ENCODE measurements around the gene TSG101.

Gene TSG101

DNA sequence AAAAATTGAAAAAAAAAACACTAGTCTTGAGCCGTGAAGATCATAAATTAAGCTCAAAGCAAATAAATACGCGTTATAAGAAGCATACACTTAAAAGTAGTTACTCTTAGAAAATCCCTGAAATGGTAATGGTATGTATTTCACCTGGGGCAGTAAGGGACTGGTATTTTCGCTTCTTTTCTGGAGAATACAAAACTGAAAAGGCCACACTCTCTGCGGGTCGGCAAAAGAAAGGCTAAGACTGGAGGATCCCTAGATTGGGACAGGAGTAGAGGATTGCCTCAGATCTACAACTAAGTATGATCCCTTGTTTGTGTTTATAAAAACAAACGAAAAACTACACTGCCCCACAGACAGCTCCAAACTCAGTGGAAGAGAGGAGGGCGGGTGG, 617 bp downstream of the TSG101 start:
- in situ Hi-C loops (cut with MboI; ENCODE audit: low pct_unique_long_range_greater_than_20kb, low sequenced_read_pairs, unreplicated experiment), result loop anchor here (25.0 kb wide), 1 partner anchor 211 kb away; the partner anchor contains the start of gene IGSF22
- no peak for DNase-seq (ENCODE audit: low spot score)
- TF ChIP-seq, protein P1, sequence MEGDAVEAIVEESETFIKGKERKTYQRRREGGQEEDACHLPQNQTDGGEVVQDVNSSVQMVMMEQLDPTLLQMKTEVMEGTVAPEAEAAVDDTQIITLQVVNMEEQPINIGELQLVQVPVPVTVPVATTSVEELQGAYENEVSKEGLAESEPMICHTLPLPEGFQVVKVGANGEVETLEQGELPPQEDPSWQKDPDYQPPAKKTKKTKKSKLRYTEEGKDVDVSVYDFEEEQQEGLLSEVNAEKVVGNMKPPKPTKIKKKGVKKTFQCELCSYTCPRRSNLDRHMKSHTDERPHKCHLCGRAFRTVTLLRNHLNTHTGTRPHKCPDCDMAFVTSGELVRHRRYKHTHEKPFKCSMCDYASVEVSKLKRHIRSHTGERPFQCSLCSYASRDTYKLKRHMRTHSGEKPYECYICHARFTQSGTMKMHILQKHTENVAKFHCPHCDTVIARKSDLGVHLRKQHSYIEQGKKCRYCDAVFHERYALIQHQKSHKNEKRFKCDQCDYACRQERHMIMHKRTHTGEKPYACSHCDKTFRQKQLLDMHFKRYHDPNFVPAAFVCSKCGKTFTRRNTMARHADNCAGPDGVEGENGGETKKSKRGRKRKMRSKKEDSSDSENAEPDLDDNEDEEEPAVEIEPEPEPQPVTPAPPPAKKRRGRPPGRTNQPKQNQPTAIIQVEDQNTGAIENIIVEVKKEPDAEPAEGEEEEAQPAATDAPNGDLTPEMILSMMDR (IDR thresholded peaks at IDR 0.05; ENCODE audit: extremely low read depth, insufficient read depth, missing control alignments), result no peak

DNA sequence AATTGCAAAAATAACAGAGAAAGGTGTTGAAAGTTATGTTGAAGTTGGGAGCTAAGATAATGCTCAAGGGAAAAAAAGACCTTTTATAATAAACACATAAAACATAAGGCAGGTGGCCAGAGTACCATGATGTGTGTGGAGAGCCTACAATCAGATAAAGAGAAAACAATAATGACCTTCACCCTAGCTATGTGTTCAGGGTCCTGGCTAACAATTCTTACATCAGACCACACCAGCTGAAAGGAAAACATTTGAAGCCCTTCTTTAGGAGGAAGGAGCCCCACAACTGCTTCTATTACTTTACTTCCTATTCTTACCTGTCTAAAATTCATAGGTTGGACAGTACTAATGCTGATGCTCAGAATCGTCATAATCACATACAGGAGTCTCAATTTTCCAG, 2.5 kb downstream of the TSG101 start:
- in situ Hi-C loops (cut with MboI; ENCODE audit: low pct_unique_long_range_greater_than_20kb, low sequenced_read_pairs, unreplicated experiment), result no loop called here
- no peak for DNase-seq (ENCODE audit: low spot score)
- TF ChIP-seq, protein P1 (IDR thresholded peaks at IDR 0.05; ENCODE audit: extremely low read depth, insufficient read depth, missing control alignments), result no peak

DNA sequence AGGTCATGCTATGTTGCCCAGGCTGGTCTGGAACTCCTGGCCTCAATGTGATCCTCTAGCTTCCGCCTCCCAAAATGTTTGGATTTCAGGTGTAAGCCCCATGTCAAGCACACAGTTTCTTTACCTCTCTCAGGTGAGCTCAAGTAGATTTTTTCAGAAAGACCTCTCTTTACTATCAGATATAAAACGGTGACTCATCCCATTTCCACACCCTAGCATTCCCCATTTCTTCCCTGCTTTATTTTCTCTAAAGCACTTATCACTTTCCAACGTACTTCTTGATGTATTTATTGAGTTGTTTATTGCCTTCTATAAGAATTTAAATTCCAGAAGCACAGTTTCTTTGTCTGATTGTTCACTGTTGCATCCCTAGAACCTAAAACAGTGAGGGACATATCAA, 3.7 kb downstream of the TSG101 start:
- in situ Hi-C loops (cut with MboI; ENCODE audit: low pct_unique_long_range_greater_than_20kb, low sequenced_read_pairs, unreplicated experiment), result no loop called here
- no peak for DNase-seq (ENCODE audit: low spot score)
- TF ChIP-seq, protein P1 (IDR thresholded peaks at IDR 0.05; ENCODE audit: extremely low read depth, insufficient read depth, missing control alignments), result no peak

DNA sequence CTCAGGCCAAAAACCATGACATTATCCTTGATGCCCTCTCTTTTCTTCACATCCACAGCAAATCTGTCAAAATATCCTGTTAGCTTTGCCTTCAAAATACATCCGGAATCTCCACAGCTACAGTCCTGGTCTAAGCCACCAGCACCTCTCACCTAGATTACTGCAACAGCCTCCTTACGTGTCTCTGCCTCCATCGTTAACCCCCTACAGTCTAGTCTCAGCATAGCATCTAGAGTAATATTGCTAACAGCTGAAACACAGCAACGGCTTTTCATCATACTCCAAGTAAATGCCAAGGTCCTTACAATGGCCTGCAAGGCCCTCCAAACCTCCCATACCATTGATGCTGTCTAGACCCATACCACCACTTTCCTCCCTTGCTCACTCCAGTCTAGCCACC, 4.4 kb downstream of the TSG101 start:
- no peak for DNase-seq (ENCODE audit: low spot score)
- in situ Hi-C loops (cut with MboI; ENCODE audit: low pct_unique_long_range_greater_than_20kb, low sequenced_read_pairs, unreplicated experiment), result no loop called here
- TF ChIP-seq, protein P1 (IDR thresholded peaks at IDR 0.05; ENCODE audit: extremely low read depth, insufficient read depth, missing control alignments), result peak; percentile 9

DNA sequence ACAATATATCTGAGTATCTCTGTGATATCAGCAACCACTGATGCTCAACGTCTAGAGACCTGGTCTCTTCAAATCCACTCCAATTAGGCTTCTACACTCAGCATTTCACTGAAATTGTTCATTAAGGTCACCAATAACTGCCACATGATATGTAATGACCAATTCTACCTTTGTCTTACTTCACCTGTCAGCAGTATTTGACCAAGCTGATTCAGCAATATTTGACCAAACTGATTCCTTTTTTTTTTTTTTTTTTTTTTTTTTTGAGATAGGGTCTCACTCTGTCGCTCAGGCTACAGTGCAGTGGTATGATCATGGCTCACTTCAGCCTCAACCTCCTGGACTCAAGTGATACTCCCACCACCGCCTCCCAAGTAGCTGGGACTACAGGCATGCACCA, 5.6 kb downstream of the TSG101 start:
- in situ Hi-C loops (cut with MboI; ENCODE audit: low pct_unique_long_range_greater_than_20kb, low sequenced_read_pairs, unreplicated experiment), result no loop called here

DNA sequence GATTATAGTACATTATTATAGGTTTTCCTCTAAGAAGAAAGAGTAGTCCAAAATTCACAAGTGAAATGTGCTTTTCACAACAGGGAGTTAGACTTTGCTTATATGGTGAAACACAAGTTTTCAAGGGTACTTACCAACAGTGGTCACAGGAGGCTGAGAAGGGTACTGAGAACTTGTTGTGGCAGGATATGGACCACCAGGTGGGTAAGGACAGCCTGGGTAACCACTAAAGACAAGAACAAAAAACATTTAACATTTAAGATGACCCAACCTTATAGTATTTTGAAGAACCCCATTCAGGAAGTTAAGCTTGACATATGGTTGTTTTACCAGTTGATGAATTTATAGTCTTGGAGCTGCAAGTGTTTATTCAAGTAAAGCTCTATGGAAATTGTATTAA, 24.4 kb downstream of the TSG101 start:
- in situ Hi-C loops (cut with MboI; ENCODE audit: low pct_unique_long_range_greater_than_20kb, low sequenced_read_pairs, unreplicated experiment), result no loop called here
- TF ChIP-seq, protein P1 (IDR thresholded peaks at IDR 0.05; ENCODE audit: extremely low read depth, insufficient read depth, missing control alignments), result no peak
- DNase-seq (ENCODE audit: low spot score), result no peak

More for the DNA sequence above, 5.6 kb downstream of the TSG101 start:
- TF ChIP-seq, protein P1 (IDR thresholded peaks at IDR 0.05; ENCODE audit: extremely low read depth, insufficient read depth, missing control alignments), result no peak
- DNase-seq (ENCODE audit: low spot score), result no peak

DNA sequence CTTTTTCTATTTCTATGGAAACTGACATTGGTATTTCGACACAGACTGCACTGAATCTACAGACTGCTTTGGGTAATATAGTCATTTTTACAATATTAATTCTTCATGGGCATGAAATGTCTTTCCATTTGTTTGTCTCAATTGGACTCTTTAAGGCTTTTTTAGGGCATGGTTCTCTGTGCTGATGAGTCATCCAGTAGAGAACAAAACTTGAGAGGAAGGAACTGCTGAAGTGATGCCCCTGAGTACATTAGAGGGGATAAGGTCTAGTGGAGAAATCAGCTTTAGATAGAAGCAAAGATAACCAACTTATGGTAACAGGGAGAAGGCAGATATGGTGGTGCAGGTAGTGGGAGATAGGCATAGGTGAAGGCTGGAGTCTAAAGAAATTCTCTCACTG, 25.1 kb downstream of the TSG101 start:
- in situ Hi-C loops (cut with MboI; ENCODE audit: low pct_unique_long_range_greater_than_20kb, low sequenced_read_pairs, unreplicated experiment), result no loop called here
- no peak for DNase-seq (ENCODE audit: low spot score)
- TF ChIP-seq, protein P1 (IDR thresholded peaks at IDR 0.05; ENCODE audit: extremely low read depth, insufficient read depth, missing control alignments), result no peak

All from GM13977 (cell line).